NCI-H146 treated with DMSO at 0.1 percent for 48 hours (cell line): Measurements from ENCODE around the gene AFF2.

Source experiments
- DNase-seq: peaks from one replicate; lab custom pipeline; 2025; ENCODE audit not compliant: unreplicated experiment; lab: John Stamatoyannopoulos, UW

AFF2 gene

GRCh38 chrX:148914783-148915182 is 414.4 kb downstream of the AFF2 start:
- DNase-seq: no peak

DNA sequence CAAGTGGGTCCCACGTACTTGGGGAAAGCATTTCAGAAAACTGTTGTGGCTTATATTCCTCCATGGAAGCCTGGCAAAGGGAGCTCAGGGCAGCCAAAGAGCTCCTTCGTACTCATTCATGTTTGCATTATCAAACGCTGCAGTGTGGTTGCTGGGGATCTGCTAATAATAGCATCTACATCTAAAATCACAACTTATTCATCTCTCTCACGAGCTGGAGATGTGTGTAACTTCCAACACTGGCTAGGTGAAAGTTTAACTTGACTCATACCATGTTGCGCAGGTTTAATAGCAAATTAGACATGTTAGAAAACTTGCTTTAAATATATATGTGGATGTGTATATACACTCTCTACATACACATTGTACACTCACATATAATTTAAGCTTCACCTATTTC is 415.1 kb downstream of the AFF2 start:
- no peak for DNase-seq

DNA sequence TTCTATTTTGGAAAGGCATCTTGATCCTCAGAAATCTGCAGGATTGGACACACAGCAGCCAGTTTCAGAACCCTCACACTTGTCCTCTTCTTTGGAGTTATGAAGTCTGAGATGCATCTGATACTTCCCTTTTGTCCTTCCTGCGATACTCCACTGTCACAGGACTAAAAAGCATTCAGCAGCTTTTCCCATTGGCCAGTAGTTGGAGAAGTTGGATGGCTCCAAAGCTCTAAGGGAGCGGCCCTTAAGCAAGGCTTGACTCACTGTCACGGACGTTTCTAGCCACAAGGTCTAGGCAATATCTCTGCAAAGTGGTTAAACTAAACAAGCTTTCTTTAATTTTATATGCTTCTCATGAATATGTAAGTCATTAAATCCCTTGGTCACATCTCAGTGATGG is 417.0 kb downstream of the AFF2 start:
- DNase-seq: no peak

GRCh38 chrX:148923631-148924030 is 423.2 kb downstream of the AFF2 start:
- no peak for DNase-seq

DNA sequence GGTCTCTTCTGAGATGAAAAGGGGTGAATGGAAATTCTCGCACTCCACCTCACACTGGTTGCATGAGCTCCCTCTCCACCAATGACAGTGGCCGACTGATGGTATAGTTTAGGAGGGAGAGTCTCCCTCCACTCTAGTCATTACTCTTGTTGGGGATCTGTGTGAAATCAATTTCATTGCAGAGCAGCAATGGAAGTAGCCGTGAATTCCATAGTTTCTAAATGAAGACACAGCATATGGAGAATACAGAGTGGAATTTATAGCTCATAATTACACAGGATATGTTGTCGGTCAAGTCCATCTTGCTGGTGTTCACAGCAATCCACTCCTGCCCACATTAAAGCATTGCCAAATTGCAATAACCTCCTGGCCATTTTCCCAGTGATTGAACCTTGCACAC is 426.0 kb downstream of the AFF2 start:
- DNase-seq: no peak

DNA sequence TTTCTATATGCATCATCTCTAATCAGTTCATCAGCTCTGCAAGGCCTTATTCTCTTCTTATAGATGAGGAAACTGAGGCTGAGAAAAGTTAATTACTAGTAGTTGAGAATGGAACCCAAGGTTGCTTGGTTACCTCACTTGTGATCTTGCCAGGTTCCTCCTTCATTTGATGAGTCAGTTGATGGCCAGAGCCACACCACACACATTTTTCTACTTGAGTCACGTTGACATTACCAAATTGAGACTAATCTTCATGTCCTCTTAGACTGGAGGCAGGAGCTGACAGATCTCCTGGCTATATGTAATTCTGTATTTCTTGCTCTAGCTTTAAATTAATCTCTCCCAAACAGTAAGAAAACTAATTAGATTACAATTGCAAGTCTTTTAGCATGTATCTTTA is 428.4 kb downstream of the AFF2 start:
- DNase-seq: no peak

GRCh38 chrX:148929686-148930085 is 429.3 kb downstream of the AFF2 start:
- DNase-seq: no peak

GRCh38 chrX:148930206-148930729 is 429.9 kb downstream of the AFF2 start:
- DNase-seq: no peak

DNA sequence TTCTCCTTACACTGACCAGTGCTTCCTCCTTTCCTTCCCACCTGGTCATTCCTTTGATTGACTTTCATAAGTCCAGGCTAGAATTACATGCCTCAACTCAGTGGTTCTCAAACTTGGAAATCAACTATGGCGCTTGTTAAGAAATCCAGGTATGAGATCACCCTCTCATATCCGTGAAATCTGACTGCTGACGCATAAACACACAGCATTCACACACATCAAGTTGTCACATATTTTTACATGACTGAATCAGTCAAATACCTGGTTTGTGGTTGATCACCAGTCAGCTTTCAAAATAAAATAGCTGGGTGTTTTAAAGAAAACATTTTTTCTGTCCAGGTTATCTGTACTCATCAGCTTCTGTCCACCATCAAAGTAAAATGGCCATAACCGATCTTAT is 433.5 kb downstream of the AFF2 start:
- no peak for DNase-seq

DNA sequence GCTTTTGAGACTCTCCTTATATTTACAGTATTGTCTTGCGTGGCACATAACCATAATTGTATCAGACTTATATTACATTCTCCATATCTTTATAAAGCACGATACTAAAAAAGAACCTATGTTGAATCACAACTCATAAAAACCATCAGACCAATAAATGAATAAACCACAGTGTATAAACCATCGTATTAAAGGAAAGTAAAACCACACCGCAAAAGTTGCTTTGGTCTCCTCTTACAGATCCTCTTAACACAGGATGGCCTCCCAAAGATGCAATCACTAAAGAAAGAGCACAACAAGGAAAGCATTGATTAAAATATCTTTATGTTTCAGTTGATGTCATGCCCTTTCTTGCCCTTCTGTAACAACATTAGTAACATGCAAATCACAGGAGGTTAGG is 437.9 kb downstream of the AFF2 start:
- DNase-seq: no peak

DNA sequence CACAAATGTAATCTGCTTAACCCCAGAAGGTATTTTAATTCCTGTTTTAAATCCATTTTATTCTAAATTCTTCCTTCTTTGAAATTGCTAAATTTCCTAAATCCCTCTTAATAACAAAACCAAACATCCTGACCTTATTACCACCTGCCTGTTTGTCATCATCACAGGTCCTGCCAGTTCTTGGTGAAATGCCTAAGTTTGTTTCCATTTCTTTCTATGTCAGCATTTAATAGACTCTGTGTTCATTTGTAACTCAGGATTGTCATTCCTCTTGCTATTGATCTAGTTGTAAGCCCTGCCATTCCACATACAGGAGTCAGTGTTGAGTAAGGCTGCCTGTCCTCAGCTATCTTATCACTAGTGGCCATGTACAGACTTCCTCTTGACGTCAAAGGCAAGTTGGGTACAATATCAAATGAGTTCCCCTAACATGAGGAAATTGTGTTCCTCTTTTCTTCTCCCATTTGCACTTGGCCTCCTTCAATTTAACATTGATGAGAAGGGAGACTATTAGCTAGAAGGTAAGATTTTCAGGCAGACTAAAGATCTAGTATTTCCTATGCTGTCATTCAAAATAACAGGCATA is 440.1 kb downstream of the AFF2 start:
- no peak for DNase-seq

- no peak for DNase-seq
Measured at GRCh38 chrX:148942754-148943153, 442.3 kb downstream of the AFF2 start.

GRCh38 chrX:148947399-148947975 is 447.1 kb downstream of the AFF2 start:
- no peak for DNase-seq

- DNase-seq: no peak
Measured at GRCh38 chrX:148956352-148956751, 455.9 kb downstream of the AFF2 start.

GRCh38 chrX:148958901-148959300 is 458.5 kb downstream of the AFF2 start:
- DNase-seq: no peak

DNA sequence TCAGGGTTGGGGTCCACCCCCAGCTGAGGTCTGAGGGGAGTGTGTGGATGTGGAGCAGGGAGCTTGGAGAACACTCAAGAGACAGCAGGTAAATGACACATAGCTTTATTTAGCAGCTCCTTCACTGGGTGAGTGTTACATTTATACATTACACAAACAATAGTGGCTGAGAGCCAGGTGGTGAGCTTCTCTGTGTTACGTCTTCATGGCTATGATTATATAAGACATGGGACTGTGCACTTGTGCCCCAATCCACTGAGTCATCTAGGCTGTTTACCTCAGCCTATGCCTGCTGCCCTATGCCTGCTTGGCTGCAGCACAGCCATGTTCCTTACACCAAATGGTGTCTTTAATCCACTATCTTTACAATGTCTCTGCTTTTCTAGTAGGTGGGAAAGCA is 459.6 kb downstream of the AFF2 start:
- DNase-seq: no peak

GRCh38 chrX:148961985-148962384 is 461.6 kb downstream of the AFF2 start:
- no peak for DNase-seq

DNA sequence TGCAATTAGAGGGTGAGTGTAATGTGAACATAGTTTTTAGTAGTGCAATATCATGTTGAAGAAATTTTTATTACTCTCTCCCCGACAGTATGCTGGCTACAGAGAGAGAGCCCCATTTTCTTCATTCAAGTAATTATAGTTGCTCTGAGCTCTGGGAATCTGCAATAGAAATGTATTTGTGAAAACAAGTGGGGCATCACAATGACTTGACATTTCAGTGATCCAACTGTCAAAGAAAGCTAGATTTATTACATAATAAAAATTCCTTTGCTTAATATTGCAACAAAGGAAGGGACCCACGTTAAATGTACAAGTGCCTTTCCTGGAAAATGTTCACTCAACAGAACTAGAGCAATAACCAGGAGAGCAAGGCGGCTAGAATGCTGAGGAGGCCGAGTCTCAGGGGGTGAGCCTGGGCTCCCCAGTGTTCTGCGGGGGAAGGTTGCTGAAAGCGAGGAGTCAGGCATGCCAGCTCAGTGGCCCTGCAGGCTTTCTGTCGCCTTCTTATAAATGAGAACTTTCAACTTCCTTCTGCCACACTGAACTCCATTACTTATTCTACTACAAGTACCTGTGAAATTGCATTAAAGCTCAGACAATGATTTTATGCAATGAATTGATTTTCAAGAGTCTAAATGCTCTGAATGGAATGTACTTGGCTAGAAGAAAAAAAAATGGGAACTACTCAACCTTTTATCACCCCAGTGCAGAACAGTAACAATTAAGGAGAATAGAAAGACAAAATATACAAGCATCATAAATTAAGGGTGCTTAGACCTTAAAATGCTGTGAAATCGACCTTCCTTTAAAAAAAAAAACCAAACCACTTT is 476.4 kb downstream of the AFF2 start:
- no peak for DNase-seq

DNA sequence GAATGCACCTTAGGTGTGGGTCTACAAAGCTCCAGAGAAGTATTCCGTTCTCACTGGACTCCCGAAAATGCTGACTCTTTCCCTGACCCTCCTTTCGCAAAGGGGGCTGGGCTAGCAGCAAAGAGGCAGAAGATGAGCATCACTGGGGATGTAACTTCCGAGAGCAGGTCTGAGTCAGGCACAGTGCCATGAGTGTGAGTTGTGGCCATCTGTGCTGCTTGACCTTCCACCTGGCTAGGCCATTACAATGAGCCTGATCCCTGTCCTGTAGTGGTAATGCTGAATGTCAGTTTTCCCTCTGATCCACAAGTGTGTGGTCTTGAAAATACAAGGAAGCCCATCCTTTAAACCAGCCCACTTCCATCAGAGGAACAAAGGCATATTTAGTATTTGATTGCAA is 479.4 kb downstream of the AFF2 start:
- DNase-seq: no peak

GRCh38 chrX:148984238-148984637 is 483.8 kb downstream of the AFF2 start:
- DNase-seq: no peak

GRCh38 chrX:148991502-148991901 is 491.1 kb downstream of the AFF2 start:
- DNase-seq: no peak

GRCh38 chrX:148995661-148996060 is 495.2 kb downstream of the AFF2 start:
- no peak for DNase-seq
